Lung microvascular endothelial cell (primary cell): ENCODE data around the gene RALB. TPM values are rescaled to one million over a fixed set of nuclear protein-coding genes. Genes with fewer than 3 reads are reported as not detected.

Experiments
- DNase-seq, 2 donors: peaks; one replicate each; pipeline versions ENCODE4 v3.0.0 to v3.0.0-alpha.2; 2010; ENCODE audit warnings: low read depth in 2 of 2
- total RNA-seq: library from RNA; depleted of rRNA; stranded (reverse); fragments of >200 nt; gene quantifications from 2 replicates; pipeline ENCODE4 v1.2.1, GENCODE V29; 2014

Gene RALB
- total RNA-seq, 1 donor from 2014 or later = 135 TPM

GRCh38 chr2:120262761-120263428, 10.2 kb downstream of the RALB start:
- no peak for DNase-seq

- DNase-seq = peak; percentile 44 to 72
Observed at GRCh38 chr2:120265006-120265405, 12.4 kb downstream of the RALB start.

- no peak for DNase-seq
Observed at GRCh38 chr2:120267348-120267747, 14.7 kb downstream of the RALB start.

DNA sequence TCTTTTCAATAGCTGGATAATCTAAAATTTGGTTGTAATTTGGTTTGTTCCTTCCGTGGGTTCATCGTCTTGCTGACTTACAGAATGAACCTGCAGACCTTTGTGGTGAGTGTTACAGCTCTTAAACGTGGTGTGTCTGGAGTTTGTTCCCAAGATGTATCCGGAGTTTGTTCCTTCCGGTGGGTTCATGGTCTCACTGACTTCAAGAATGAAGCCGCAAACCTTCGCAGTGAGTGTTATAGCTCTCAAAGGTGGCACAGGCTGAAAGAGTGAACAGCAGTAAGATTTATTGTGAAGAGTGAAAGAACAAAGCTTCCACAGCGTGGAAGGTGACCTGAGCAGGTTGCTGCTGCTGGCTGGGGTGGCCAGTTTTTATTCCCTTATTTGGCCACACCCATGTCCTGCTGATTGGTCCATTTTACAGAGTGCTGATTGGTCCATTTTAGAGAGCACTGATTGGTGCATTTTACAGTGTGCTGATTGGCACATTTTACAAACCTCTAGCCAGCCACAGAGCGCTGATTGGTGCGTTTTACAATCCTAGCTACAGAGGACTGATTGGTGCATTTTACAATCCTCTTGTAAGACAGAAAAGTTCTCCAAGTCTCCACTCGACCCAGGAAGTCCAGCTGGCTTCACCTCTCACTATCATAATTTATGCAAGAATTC, 16.6 kb downstream of the RALB start:
- DNase-seq = peak in 1 of 2 donors; percentile 78

GRCh38 chr2:120269816-120270215, 17.2 kb downstream of the RALB start:
- no peak for DNase-seq

DNA sequence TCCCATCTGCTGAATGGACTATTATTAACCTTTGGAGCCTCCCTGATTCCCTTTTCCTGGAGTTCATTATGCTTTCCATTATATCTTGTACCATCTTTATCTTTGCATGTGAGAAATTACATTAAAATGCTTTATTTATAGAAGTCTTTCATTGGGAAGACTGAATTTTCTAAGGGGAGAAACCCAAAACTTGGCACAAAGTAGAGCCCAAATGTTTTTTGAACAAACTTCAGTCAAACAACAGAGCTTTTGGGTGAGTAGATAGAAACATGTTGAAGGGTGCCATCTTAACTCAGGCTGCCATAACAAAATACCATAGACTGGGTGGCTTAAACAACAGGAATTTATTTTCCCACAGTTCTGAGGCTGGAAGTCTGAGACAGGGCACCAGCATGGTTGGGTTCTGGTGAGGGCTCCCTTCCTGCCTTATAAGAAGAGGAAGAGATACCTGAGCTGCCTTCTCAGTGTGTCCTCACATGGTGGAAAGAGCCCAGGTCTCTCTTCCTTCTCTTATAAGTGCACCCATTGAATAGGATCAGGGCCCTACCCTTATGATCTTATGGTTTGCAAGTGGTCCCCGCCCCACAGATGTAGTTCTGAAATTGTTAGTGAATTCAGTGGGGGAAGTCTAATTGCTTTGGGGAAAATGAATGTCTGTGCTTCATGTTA, 19.2 kb downstream of the RALB start:
- no peak for DNase-seq

DNA sequence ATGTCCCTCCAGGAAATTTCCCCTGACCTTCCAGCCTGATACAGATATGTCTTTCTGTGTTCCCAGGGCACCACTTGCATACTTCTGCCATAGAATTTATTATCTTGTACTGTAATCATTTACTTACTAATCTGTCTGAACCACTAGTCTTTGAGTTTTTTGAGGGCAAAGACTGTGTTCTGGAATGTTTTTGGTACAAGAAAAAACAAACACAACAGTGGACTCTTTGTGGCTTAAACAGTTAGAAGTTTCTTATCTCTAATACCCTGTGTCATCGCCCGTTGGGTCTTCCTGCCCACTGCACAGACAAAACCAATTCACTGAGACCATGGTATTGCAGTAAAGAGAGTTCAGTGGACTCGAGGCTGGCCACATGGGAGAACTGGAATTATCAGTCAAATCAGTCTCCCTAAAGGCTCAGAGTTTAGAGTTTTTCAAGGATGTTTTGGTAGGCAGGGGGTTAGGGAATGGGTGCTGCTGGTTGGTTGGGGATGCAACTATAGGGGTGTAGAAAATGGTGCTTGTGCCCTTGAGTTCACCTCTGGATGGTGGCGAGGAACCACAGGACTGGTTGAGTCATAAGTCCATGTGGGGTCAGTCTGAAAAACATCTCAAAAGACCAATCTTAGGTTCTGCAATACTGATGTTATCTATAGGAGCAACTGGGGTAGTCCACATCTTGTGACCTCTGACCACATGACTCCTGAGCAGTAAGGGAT, 20.3 kb downstream of the RALB start:
- DNase-seq = no peak

GRCh38 chr2:120275617-120276400, 23.2 kb downstream of the RALB start:
- DNase-seq = no peak

DNA sequence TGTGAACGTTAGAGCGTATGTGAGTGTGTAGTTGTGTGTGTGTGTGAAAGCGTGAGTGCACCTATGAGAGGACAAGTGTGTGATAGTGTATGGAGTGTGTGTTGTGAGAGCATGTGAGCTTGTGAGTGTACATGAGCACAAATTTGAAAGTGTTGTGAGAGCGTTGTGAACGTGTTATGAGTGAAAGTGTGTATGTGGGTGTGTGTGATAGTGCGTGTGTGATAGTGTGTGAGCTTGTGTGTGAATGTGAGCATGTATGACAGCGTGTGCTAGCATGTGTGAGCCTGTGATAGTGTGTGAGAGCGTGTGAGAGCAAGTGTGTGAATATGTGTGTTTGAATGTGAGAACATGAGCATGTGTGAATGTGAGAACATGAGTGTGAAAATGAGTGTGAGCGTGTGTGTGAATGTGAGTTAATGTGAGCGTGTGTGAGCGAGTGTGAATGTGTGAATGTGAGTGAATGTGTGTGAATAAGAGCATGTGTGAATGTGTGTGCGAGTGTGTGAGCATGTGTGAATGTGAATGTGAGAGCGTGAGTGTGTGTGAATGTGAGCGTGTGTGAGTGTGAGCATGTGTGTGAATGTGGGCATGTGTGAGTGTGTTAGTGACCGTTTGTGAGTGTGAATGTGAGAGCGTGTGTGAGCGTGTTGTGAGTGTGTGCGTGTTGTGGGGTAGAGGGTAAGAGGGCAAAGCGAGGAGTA, 25.0 kb downstream of the RALB start:
- DNase-seq = no peak

DNA sequence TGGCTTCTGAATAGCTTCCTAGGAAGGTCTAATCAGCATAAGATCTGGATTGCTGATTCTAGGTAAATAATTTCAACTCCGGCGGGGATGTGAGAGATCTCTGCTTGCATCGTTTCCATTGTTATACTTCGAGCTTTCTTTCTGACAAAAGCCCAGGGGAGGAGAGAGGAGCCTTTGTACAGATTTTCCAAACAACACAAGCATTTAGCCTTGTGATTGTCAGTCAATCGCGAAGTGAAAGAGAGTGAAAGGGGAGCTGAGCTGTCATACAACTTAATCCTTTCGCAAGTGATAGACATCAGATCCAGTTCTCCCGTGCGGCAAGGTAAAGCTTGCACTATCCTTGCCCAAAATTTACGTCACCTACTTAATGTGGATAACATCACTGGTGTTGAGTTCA, 26.2 kb downstream of the RALB start:
- no peak for DNase-seq

- DNase-seq = no peak
Observed at GRCh38 chr2:120279708-120280107, 27.1 kb downstream of the RALB start.

- DNase-seq = peak in 1 of 2 donors; percentile 66
Observed at GRCh38 chr2:120283649-120284048, 31.0 kb downstream of the RALB start.

DNA sequence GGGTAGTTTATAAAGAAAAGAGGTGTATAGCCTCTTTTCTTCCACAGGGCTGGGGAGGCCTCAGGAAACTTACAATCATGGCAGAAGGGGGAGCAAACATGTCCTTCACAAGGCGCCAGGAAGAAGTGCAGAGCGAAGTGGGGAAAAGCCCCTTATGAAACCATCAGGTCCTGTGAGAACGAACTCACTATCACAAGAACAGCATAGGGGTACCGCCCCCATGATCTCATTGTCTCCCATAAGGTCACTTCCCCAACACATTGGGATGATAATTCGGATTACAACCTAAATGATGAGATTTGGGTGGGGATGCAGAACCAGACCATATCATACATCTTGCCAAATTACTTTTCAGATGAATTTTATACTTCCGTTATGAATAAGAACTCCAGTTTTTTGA, 32.4 kb downstream of the RALB start:
- no peak for DNase-seq

GRCh38 chr2:120287183-120288015, 34.7 kb downstream of the RALB start:
- peak in 1 of 2 donors; percentile 79 for DNase-seq

- DNase-seq = no peak
Observed at GRCh38 chr2:120288016-120288373, 35.3 kb downstream of the RALB start.

GRCh38 chr2:120289221-120289906, 36.7 kb downstream of the RALB start:
- DNase-seq = peak in 1 of 2 donors; percentile 19

- DNase-seq = peak in 1 of 2 donors; percentile 50
Observed at GRCh38 chr2:120290737-120291136, 38.1 kb downstream of the RALB start.

DNA sequence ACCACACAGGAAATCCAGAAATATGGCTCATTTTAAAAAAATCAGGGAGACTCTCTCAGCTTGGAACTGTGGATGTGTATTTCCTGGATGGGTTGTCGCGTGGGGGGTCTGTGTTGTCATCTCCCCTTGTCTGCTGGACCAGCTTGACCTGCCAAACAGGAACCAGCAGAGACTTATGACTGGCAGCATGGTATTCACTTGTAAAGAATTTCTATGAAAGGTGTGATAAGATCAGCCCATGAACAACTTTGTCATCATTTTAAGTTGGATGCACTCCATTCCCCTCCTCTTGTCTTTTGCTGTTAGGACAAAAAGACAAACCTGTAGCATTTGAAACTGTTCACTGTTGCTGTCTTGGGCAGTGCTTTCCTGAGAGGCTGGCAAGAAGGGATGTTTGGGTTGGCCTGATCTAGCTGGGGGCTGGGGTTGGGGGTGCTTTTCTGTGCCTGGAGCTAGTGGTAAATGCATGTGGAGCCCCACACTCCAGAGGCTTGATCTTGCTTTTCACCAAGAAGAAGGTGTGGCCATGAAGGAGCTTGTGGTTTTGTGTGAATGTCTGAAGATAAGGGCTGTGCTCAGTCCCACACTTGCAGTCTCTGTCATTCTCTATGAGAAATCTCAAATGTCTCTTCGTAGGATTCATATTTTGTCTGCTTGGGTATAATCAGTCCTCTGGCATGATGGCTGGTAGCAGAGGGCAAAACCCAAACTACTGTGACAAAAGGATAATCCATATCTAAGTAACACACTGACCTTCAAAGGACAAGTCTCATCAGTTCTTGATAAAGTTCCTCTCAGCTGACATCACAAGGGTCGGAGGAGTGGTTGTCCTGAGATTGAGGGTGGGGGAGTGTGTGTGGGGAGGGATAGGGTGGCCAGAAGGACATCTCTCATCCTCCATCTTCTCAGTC, 39.0 kb downstream of the RALB start:
- DNase-seq = peak; percentile 65 to 96
